ENCODE results near the gene CSGALNACT2. TPM values are rescaled to one million over a fixed set of nuclear protein-coding genes. Genes with fewer than 3 reads are reported as not detected.

Gene CSGALNACT2
- total and polyA plus RNA-seq, 7 donors, result 3.2 to 37.1 (median 25.0) TPM

GRCh38 chr10:43167498-43167889 is 29.2 kb downstream of the CSGALNACT2 start:
- no peaks in the 10 kb centered on the region for H3K27me3 ChIP-seq
- WGBS, 2 donors, result 69 to 96% methylated on average over 2 of the region's 2 CpGs
- intact Hi-C loops (cut with DNase I), result no loop called here
- H3K27ac ChIP-seq, result no peak overlapping the region
- no peak overlapping the region for H3K4me3 ChIP-seq
- no peaks in the 10 kb centered on the region for H3K9me3 ChIP-seq
- no peak for TF ChIP-seq POLR2A (IDR thresholded peaks at IDR 0.05)
- no peak for TF ChIP-seq POLR2AphosphoS5 (IDR thresholded peaks at IDR 0.05)
- TF ChIP-seq EP300 (IDR thresholded peaks at IDR 0.05), result no peak
- TF ChIP-seq CTCF (IDR thresholded peaks at IDR 0.05), result no peak
- no peak for DNase-seq
- peaks cover 0 to 42% (median 5%) of the 10 kb centered on the region in 4 donors for H3K36me3 ChIP-seq
- peaks cover 0 to 13% (median 9%) of the 10 kb centered on the region in 4 donors for H3K4me1 ChIP-seq

GRCh38 chr10:43170491-43170890 is 32.2 kb downstream of the CSGALNACT2 start:
- no peak for DNase-seq
- TF ChIP-seq POLR2A (IDR thresholded peaks at IDR 0.05) (no peak), EP300 (IDR thresholded peaks at IDR 0.05) (no peak), CTCF (IDR thresholded peaks at IDR 0.05) (no peak)
- H3K36me3 ChIP-seq, result peaks cover 0 to 30% (median 2%) of the 10 kb centered on the region in 4 donors
- peak overlapping the region in 3 of 4 donors; percentile 61 to 83 (median 79) for H3K27ac ChIP-seq
- 48 to 71% methylated on average over 2 of the region's 2 CpGs for whole genome bisulfite sequencing, 2 donors
- H3K4me1 ChIP-seq, result peaks cover 0 to 20% (median 12%) of the 10 kb centered on the region in 4 donors
- no peaks in the 10 kb centered on the region for H3K27me3 ChIP-seq
- intact Hi-C loops (cut with DNase I), result no loop called here
- H3K9me3 ChIP-seq, result no peaks in the 10 kb centered on the region
- no peak overlapping the region for H3K4me3 ChIP-seq

DNA sequence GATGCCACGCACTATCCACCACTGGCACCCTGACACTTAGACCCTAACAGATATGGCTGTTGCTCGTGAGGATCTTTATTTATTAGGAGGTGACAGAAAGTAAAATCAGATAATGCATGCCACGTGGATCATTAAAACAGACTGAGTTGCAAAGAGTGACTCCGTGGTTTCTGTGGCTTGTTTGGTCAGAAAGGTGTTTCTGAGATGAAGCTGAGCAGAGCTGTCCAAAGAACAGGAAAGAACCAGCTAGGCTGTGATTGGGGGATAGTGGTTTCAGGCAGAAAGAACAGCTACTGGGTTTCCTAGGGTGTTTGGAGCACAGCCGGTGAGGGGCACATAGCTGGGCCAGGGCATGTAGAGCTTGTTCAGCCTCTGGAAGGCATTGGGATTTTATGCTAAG is 34.4 kb downstream of the CSGALNACT2 start:
- H3K36me3 ChIP-seq, result peaks cover 0 to 47% (median 14%) of the 10 kb centered on the region in 4 donors
- WGBS, 2 donors, result 83 to 92% methylated on average over 5 of the region's 5 CpGs
- H3K27ac ChIP-seq, result peak overlapping the region in 2 of 4 donors; percentile 79 to 83
- DNase-seq, result no peak
- no peaks in the 10 kb centered on the region for H3K9me3 ChIP-seq
- H3K27me3 ChIP-seq, result no peaks in the 10 kb centered on the region
- peaks cover 0 to 20% (median 12%) of the 10 kb centered on the region in 4 donors for H3K4me1 ChIP-seq
- intact Hi-C loops (cut with DNase I), result no loop called here
- TF ChIP-seq EP300 (IDR thresholded peaks at IDR 0.05), result no peak
- TF ChIP-seq POLR2A (IDR thresholded peaks at IDR 0.05), result no peak
- no peak for TF ChIP-seq POLR2AphosphoS5 (IDR thresholded peaks at IDR 0.05)
- no peak for TF ChIP-seq CTCF (IDR thresholded peaks at IDR 0.05)
- no peak overlapping the region for H3K4me3 ChIP-seq

DNA sequence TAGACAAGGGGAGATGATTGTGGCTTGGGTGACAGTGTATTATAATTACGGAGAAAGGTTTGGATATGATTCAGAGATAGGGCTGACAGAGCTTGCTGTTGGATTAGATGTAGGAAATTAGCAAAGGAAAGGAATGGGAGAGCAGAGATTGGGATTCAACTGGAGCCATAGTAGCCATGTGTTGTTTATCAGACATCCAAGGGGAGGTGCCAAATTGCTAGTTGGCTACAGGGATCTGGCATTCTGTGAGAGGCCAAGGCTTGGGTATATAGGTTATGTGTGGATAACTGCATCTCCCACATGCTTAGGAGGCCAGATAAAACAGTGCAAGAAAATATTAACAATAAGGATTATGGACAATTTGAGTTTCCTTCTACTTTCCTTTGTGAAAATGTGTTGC is 34.9 kb downstream of the CSGALNACT2 start:
- no peak for TF ChIP-seq CTCF (IDR thresholded peaks at IDR 0.05)
- no peak for TF ChIP-seq POLR2A (IDR thresholded peaks at IDR 0.05)
- no peak for TF ChIP-seq POLR2AphosphoS5 (IDR thresholded peaks at IDR 0.05)
- no peak for TF ChIP-seq EP300 (IDR thresholded peaks at IDR 0.05)
- no peak for DNase-seq
- H3K4me1 ChIP-seq, result peaks cover 0 to 20% (median 12%) of the 10 kb centered on the region in 4 donors
- 91 to 92% methylated on average over 1 of the region's 1 CpG for WGBS, 2 donors
- no peaks in the 10 kb centered on the region for H3K27me3 ChIP-seq
- intact Hi-C loops (cut with DNase I), result no loop called here
- H3K27ac ChIP-seq, result peak overlapping the region in 2 of 4 donors; percentile 79 to 83
- no peak overlapping the region for H3K4me3 ChIP-seq
- peaks cover 0 to 52% (median 14%) of the 10 kb centered on the region in 4 donors for H3K36me3 ChIP-seq
- H3K9me3 ChIP-seq, result no peaks in the 10 kb centered on the region

GRCh38 chr10:43174969-43175368 is 36.7 kb downstream of the CSGALNACT2 start:
- no peak for DNase-seq
- TF ChIP-seq EP300 (IDR thresholded peaks at IDR 0.05) (no peak), POLR2A (IDR thresholded peaks at IDR 0.05) (no peak), CTCF (IDR thresholded peaks at IDR 0.05) (no peak), POLR2AphosphoS5 (IDR thresholded peaks at IDR 0.05) (no peak)
- H3K4me3 ChIP-seq, result no peak overlapping the region
- H3K27ac ChIP-seq, result no peak overlapping the region
- H3K27me3 ChIP-seq, result no peaks in the 10 kb centered on the region
- peaks cover 0 to 20% (median 12%) of the 10 kb centered on the region in 4 donors for H3K4me1 ChIP-seq
- intact Hi-C loops (cut with DNase I), result no loop called here
- H3K36me3 ChIP-seq, result peaks cover 0 to 55% (median 14%) of the 10 kb centered on the region in 4 donors
- WGBS, 2 donors, result 38 to 66% methylated on average over 6 of the region's 6 CpGs
- H3K9me3 ChIP-seq, result no peaks in the 10 kb centered on the region
